Stimulated activated CD4-positive, alpha-beta T cell treated with anti-CD3 and anti-CD28 coated beads, TNF-alpha, amount 100 ng/mL, for 24 hours (primary cell): ENCODE data around the gene ATL1.

Experiments used
- DNase-seq, 3 experiments: peaks; one replicate each; pipeline ENCODE4 v3.0.0-alpha.2; 2020; ENCODE audit warnings: low read depth in 3 of 3

The ATL1 gene

GRCh38 chr14:50559990-50560930 is at the start of gene ATL1:
ATL1 (plus strand) TSS chr14:50560145; CDS start chr14:50560266, 121 bp downstream.
- peak in 2 of 3 experiments; percentile 3 to 40 for DNase-seq

- DNase-seq: no peak
Measured at GRCh38 chr14:50510157-50510556, 49.8 kb upstream of the ATL1 start.

GRCh38 chr14:50512463-50512862 is 47.5 kb upstream of the ATL1 start:
- DNase-seq: no peak

- no peak for DNase-seq
Measured at GRCh38 chr14:50516091-50516490, 43.9 kb upstream of the ATL1 start.

GRCh38 chr14:50520947-50521815 is 38.8 kb upstream of the ATL1 start:
- DNase-seq: peak; percentile 38 to 69 (median 58)

GRCh38 chr14:50521912-50522341 is 38.0 kb upstream of the ATL1 start:
- DNase-seq: no peak

- no peak for DNase-seq
Measured at GRCh38 chr14:50523271-50524041, 36.5 kb upstream of the ATL1 start.

GRCh38 chr14:50524060-50524459 is 35.9 kb upstream of the ATL1 start:
- no peak for DNase-seq

GRCh38 chr14:50524731-50525515 is 35.0 kb upstream of the ATL1 start:
- DNase-seq: no peak

GRCh38 chr14:50528000-50528399 is 31.9 kb upstream of the ATL1 start:
- no peak for DNase-seq

- DNase-seq: no peak
Measured at GRCh38 chr14:50529288-50530179, 30.4 kb upstream of the ATL1 start.

GRCh38 chr14:50530358-50530757 is 29.6 kb upstream of the ATL1 start:
- no peak for DNase-seq

- DNase-seq: no peak
Measured at GRCh38 chr14:50530794-50531365, 29.1 kb upstream of the ATL1 start.

- DNase-seq: peak in 1 of 3 experiments; percentile 20
Measured at GRCh38 chr14:50531595-50532501, 28.1 kb upstream of the ATL1 start.

GRCh38 chr14:50532502-50533240 is 27.3 kb upstream of the ATL1 start, which contains the start of gene MAP4K5:
MAP4K5 (minus strand) TSS chr14:50532569; CDS start chr14:50532049, 520 bp downstream.
- DNase-seq: peak; percentile 74 to 89 (median 84)

- no peak for DNase-seq
Measured at GRCh38 chr14:50533241-50533705, 26.7 kb upstream of the ATL1 start.

- DNase-seq: no peak
Measured at GRCh38 chr14:50533806-50534205, 26.1 kb upstream of the ATL1 start.
